OCI-LY1 (cell line): Measurements from ENCODE around the gene CNTNAP2.

Experiments used
- H2AFZ ChIP-seq: fragments of 200-600 bp; sonication (generic), shearing (Covaris generic); 2 replicates; pipeline ENCODE4 v1.6.0; 2014; ENCODE audit warnings: antibody characterized with exemption, mild to moderate bottlenecking, low read length
- H3F3A ChIP-seq: fragments of 200-600 bp; sonication (generic), shearing (Covaris generic); 2 replicates; pipeline ENCODE4 v1.6.0; 2014; ENCODE audit warnings: mild to moderate bottlenecking, antibody characterized with exemption, low read length, moderate library complexity; ENCODE audit not compliant: insufficient read depth
- H3K27ac ChIP-seq: fragments of 200-600 bp; sonication (generic); 2 replicates; pipeline ENCODE4 v1.5.1; 2014; ENCODE audit warnings: low read length, mixed run types, mild to moderate bottlenecking, low read depth; ENCODE audit not compliant: poor library complexity, severe bottlenecking
- H3K27me3 ChIP-seq: fragments of 200-600 bp; sonication (generic); 2 replicates; pipeline ENCODE4 v1.6.0; 2014; ENCODE audit warnings: antibody characterized with exemption, mild to moderate bottlenecking, low read length, moderate library complexity; ENCODE audit not compliant: insufficient read depth
- H3K36me3 ChIP-seq: fragments of 200-600 bp; sonication (generic); 2 replicates; pipeline ENCODE4 v1.6.1; 2014; ENCODE audit warnings: mild to moderate bottlenecking, antibody characterized with exemption, low read length, moderate library complexity, mixed read lengths; ENCODE audit not compliant: insufficient read depth
- H3K4me1 ChIP-seq: fragments of 200-600 bp; sonication (generic); 2 replicates; pipeline ENCODE4 v1.5.1; 2014; ENCODE audit warnings: mild to moderate bottlenecking, low read length, moderate library complexity; ENCODE audit not compliant: insufficient read depth, severe bottlenecking
- H3K4me2 ChIP-seq: fragments of 200-600 bp; sonication (generic), shearing (Covaris generic); 2 replicates; pipeline ENCODE4 v1.6.1; 2014; ENCODE audit warnings: low read length
- H3K4me3 ChIP-seq: fragments of 200-600 bp; sonication (generic); 2 replicates; pipeline ENCODE4 v1.5.1; 2014; ENCODE audit warnings: low read length, low read depth, mild to moderate bottlenecking, mixed read lengths; ENCODE audit not compliant: poor library complexity, severe bottlenecking
- H3K79me2 ChIP-seq: fragments of 200-600 bp; shearing (Covaris generic); 2 replicates; pipeline ENCODE4 v1.6.1; 2016; ENCODE audit warnings: mixed run types, low read length, mixed read lengths; ENCODE audit not compliant: insufficient read depth
- H3K9ac ChIP-seq: fragments of 200-600 bp; sonication (generic), shearing (Covaris generic); 2 replicates; pipeline ENCODE4 v1.6.1; 2014; ENCODE audit warnings: mild to moderate bottlenecking, low read length, mixed read lengths
- H3K9me2 ChIP-seq: fragments of 200-600 bp; sonication (generic), shearing (Covaris generic); 2 replicates; pipeline ENCODE4 v1.6.1; 2014; ENCODE audit warnings: low read depth, mild to moderate bottlenecking, low read length, mixed read lengths
- H3K9me3 ChIP-seq: fragments of 200-600 bp; shearing (Covaris generic); 2 replicates; pipeline ENCODE4 v1.6.1; 2014; ENCODE audit warnings: low read length, mixed read lengths
- H4K20me1 ChIP-seq: fragments of 200-600 bp; sonication (generic), shearing (Covaris generic); 2 replicates; pipeline ENCODE4 v1.6.0; 2016; ENCODE audit warnings: mild to moderate bottlenecking, low read length; ENCODE audit not compliant: insufficient read depth
- EZH2 ChIP-seq: fragments of 200-600 bp; sonication (generic), shearing (Covaris generic); IDR thresholded peaks from 2 replicates; pipeline ENCODE4 v1.8.0; 2017; ENCODE audit warnings: borderline replicate concordance, mixed run types, mild to moderate bottlenecking, antibody characterized with exemption, low read length, moderate library complexity, mixed read lengths
- TF ChIP-seq, protein P1 (sequence below): fragments of 200-600 bp; sonication (generic), shearing (Covaris generic); IDR thresholded peaks from 2 replicates; pipeline ENCODE4 v1.5.1; 2017; ENCODE audit warnings: mild to moderate bottlenecking, antibody characterized with exemption, low read length, moderate library complexity, mixed read lengths

Gene CNTNAP2

GRCh38 chr7:147207988-147208387 is 1091.4 kb downstream of the CNTNAP2 start:
- no peaks in the 10 kb centered on the region for H3K79me2 ChIP-seq
- no peak overlapping the region for H3K4me3 ChIP-seq
- H3K9me3 ChIP-seq: peaks cover 15% of the 10 kb centered on the region; the same call in 1 of the 2 replicates
- H3K27ac ChIP-seq: no peak overlapping the region
- H3K9me2 ChIP-seq: no peaks in the 10 kb centered on the region
- H3K4me1 ChIP-seq: peaks cover 10% of the 10 kb centered on the region
- H3K4me2 ChIP-seq: no peak overlapping the region
- H3F3A ChIP-seq: no peaks in the 10 kb centered on the region
- no peaks in the 10 kb centered on the region for H4K20me1 ChIP-seq
- 0 out of 2 replicates have a peak overlapping the region, but pooled peaks have one; percentile 13 for H2AFZ ChIP-seq
- no peak overlapping the region for H3K9ac ChIP-seq
- H3K36me3 ChIP-seq: no peaks in the 10 kb centered on the region
- no peaks in the 10 kb centered on the region for H3K27me3 ChIP-seq
- TF ChIP-seq, protein P1, sequence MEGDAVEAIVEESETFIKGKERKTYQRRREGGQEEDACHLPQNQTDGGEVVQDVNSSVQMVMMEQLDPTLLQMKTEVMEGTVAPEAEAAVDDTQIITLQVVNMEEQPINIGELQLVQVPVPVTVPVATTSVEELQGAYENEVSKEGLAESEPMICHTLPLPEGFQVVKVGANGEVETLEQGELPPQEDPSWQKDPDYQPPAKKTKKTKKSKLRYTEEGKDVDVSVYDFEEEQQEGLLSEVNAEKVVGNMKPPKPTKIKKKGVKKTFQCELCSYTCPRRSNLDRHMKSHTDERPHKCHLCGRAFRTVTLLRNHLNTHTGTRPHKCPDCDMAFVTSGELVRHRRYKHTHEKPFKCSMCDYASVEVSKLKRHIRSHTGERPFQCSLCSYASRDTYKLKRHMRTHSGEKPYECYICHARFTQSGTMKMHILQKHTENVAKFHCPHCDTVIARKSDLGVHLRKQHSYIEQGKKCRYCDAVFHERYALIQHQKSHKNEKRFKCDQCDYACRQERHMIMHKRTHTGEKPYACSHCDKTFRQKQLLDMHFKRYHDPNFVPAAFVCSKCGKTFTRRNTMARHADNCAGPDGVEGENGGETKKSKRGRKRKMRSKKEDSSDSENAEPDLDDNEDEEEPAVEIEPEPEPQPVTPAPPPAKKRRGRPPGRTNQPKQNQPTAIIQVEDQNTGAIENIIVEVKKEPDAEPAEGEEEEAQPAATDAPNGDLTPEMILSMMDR: no peak
- TF ChIP-seq EZH2: no peak

DNA sequence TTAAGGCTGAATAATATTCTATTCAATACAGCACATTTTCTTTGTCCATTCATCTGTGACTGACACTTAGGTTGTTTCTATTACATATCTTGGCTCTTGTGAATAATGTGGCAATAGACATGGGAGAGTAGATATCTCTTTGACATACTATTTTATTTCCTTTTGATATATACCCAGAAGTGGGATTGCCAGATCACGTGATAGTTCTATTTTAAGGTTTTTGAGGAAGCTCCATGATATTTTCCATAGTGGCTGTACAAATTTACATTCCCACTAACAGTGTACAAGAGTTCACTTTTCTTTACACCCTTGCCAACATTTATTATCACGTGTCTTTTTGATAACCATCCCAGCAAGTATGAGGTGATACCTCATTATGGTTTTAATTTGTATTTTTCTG is 1114.7 kb downstream of the CNTNAP2 start:
- Histone ChIP-seq H4K20me1 (no peaks in the 10 kb centered on the region), H3K36me3 (no peaks in the 10 kb centered on the region), H3K27ac (no peak overlapping the region), H2AFZ (no peak overlapping the region), H3K79me2 (no peaks in the 10 kb centered on the region), H3K27me3 (no peaks in the 10 kb centered on the region), H3K4me2 (no peak overlapping the region), H3K4me1 (peaks cover 16% of the 10 kb centered on the region), H3K9ac (no peak overlapping the region), H3K9me2 (no peaks in the 10 kb centered on the region), H3K4me3 (no peak overlapping the region), H3K9me3 (peaks cover 9% of the 10 kb centered on the region; the same call in 1 of the 2 replicates), H3F3A (no peaks in the 10 kb centered on the region)
- TF ChIP-seq, protein P1: no peak
- no peak for TF ChIP-seq EZH2

- Histone ChIP-seq H3F3A (no peaks in the 10 kb centered on the region), H2AFZ (no peak overlapping the region), H3K9me3 (peaks cover 1% of the 10 kb centered on the region; the same call in 1 of the 2 replicates), H3K27ac (no peak overlapping the region), H3K9me2 (no peaks in the 10 kb centered on the region), H3K4me1 (peaks cover 19% of the 10 kb centered on the region), H3K4me3 (no peak overlapping the region), H3K4me2 (no peak overlapping the region), H3K27me3 (no peaks in the 10 kb centered on the region), H4K20me1 (no peaks in the 10 kb centered on the region), H3K9ac (no peak overlapping the region), H3K79me2 (no peaks in the 10 kb centered on the region), H3K36me3 (no peaks in the 10 kb centered on the region)
- no peak for TF ChIP-seq EZH2
- TF ChIP-seq, protein P1: peak; percentile 14; the same call in 1 of the 2 replicates
These were observed 1119.2 kb downstream of the CNTNAP2 start for GRCh38 chr7:147235645-147236382.
